Karpas-422 (cell line): ENCODE data around the gene NCK1. TPM values are rescaled to one million over a fixed set of nuclear protein-coding genes. Genes with fewer than 3 reads are reported as not detected.
"Not testable (repeated sequence)": the region's sequence is repeated elsewhere in the genome, so short reads cannot be mapped to it uniquely, and the experiment has no call there.

ENCODE experiments used
- DNase-seq: peaks from one replicate; pipeline ENCODE4 v3.0.0-alpha.2; 2015
- H2AFZ ChIP-seq: fragments of 200-600 bp; sonication (generic); 2 replicates; pipeline ENCODE4 v1.6.1; 2014; ENCODE audit warnings: antibody characterized with exemption, low read length, mixed read lengths
- H3K27ac ChIP-seq: fragments of 200-600 bp; sonication (generic); 2 replicates; pipeline ENCODE4 v1.5.1; 2014; ENCODE audit warnings: mild to moderate bottlenecking, low read length, moderate library complexity
- H3K27me3 ChIP-seq: fragments of 200-600 bp; sonication (generic); 2 replicates; pipeline ENCODE4 v1.6.1; 2014; ENCODE audit warnings: low read length, mixed read lengths
- H3K36me3 ChIP-seq: fragments of 200-600 bp; sonication (generic); 2 replicates; pipeline ENCODE4 v1.6.1; 2014; ENCODE audit warnings: low read length, mixed read lengths; ENCODE audit not compliant: insufficient read depth
- H3K4me1 ChIP-seq: fragments of 200-600 bp; sonication (generic); 2 replicates; pipeline ENCODE4 v1.6.1; 2014; ENCODE audit warnings: mild to moderate bottlenecking, low read length, mixed read lengths
- H3K4me2 ChIP-seq: fragments of 200-600 bp; sonication (generic); 2 replicates; pipeline ENCODE4 v1.6.1; 2014; ENCODE audit warnings: low read length, low read depth, mild to moderate bottlenecking; ENCODE audit not compliant: poor library complexity, severe bottlenecking
- H3K4me3 ChIP-seq: fragments of 200-600 bp; sonication (generic); 2 replicates; pipeline ENCODE4 v1.5.1; 2014; ENCODE audit warnings: mild to moderate bottlenecking, antibody characterized with exemption, low read length, mixed read lengths
- H3K79me2 ChIP-seq: fragments of 200-600 bp; sonication (generic); 2 replicates; pipeline ENCODE4 v1.6.1; 2014; ENCODE audit warnings: mild to moderate bottlenecking, low read length, mixed read lengths
- H3K9ac ChIP-seq: fragments of 200-600 bp; sonication (generic); 2 replicates; pipeline ENCODE4 v1.6.0; 2014; ENCODE audit warnings: low read length
- H3K9me2 ChIP-seq: fragments of 200-600 bp; sonication (generic), shearing (Covaris generic); replicated peaks from 2 replicates; pipeline ENCODE4 v1.6.0; 2014; ENCODE audit warnings: mild to moderate bottlenecking, low read length, moderate library complexity; ENCODE audit not compliant: insufficient read depth
- H3K9me3 ChIP-seq: fragments of 300-700, 200-600 bp; sonication (generic); 2 replicates; pipeline ENCODE4 v1.6.1; 2014; ENCODE audit warnings: low read length, mixed read lengths
- H4K20me1 ChIP-seq: fragments of 200-600 bp; sonication (generic); 2 replicates; pipeline ENCODE4 v1.6.1; 2014; ENCODE audit warnings: mild to moderate bottlenecking, antibody characterized with exemption, low read length, low read depth; ENCODE audit not compliant: insufficient read depth
- total RNA-seq: library from RNA; depleted of rRNA; stranded (reverse); fragments of >200 nt; shearing (Covaris generic); gene quantifications from 2 replicates; pipeline ENCODE4 v1.2.3, GENCODE V29; 2014; ENCODE audit warnings: low replicate concordance

Gene NCK1
- total RNA-seq, 1 experiment from 2014 or later: 77.7 TPM

DNA sequence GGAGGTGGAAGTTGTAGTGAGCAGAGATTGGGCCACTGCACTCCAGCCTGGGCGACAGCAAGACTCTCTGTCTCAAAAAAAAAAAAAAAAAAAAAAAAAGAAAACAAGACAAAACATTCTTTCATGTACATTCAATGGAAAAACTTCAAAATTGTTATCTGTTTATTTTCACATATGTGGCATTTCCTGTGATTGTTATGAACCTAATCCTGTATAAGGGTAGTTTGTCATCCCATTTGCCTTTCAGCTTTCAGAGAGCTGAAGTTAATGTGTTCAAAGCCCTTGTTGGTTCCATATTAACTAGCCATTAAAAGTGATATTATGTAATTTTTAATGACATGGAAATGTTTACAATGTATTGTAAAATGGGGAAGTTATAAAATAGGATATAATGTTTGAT is 17.3 kb upstream of the NCK1 start:
- Histone ChIP-seq H3K79me2 (peaks cover 56% of the 10 kb centered on the region), H3K4me3 (no peak overlapping the region), H3K4me2 (no peak overlapping the region), H3K4me1 (peaks cover under 1% of the 10 kb centered on the region; the same call in 1 of the 2 replicates), H3K36me3 (peaks cover 13% of the 10 kb centered on the region; the same call in 1 of the 2 replicates), H3K9ac (no peak overlapping the region), H3K9me2 (no peaks in the 10 kb centered on the region), H4K20me1 (peaks cover 9% of the 10 kb centered on the region; the same call in 1 of the 2 replicates), H3K9me3 (no peaks in the 10 kb centered on the region), H2AFZ (no peak overlapping the region), H3K27me3 (no peaks in the 10 kb centered on the region), H3K27ac (no peak overlapping the region)
- no peak for DNase-seq

DNA sequence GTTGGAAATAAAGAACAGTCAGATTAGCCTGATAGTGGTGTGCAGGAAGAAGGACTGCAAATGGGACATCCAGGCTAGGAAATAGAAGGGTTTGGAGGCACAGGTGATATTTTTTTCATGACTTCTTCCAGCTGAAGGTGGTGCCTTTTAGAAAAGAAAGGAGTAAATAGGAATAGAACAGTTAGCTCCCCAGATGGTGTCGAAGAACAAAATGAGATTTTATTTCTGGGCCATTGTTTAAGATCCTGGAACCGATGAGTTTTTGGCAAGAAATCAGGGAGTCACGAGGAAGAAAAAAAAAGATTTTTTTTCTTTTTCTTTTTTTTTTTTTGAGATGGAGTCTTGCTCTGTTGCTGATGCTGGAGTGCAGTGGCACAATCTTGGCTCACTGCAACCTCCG is 9.8 kb upstream of the NCK1 start:
- Histone ChIP-seq H3K4me3 (no peak overlapping the region), H3K4me2 (no peak overlapping the region), H4K20me1 (no peaks in the 10 kb centered on the region), H3K79me2 (peaks cover 89% of the 10 kb centered on the region), H2AFZ (no peak overlapping the region), H3K4me1 (no peaks in the 10 kb centered on the region), H3K27me3 (no peaks in the 10 kb centered on the region), H3K36me3 (peaks cover 29% of the 10 kb centered on the region), H3K9ac (no peak overlapping the region), H3K27ac (no peak overlapping the region), H3K9me2 (no peaks in the 10 kb centered on the region), H3K9me3 (no peaks in the 10 kb centered on the region)
- DNase-seq: no peak

DNA sequence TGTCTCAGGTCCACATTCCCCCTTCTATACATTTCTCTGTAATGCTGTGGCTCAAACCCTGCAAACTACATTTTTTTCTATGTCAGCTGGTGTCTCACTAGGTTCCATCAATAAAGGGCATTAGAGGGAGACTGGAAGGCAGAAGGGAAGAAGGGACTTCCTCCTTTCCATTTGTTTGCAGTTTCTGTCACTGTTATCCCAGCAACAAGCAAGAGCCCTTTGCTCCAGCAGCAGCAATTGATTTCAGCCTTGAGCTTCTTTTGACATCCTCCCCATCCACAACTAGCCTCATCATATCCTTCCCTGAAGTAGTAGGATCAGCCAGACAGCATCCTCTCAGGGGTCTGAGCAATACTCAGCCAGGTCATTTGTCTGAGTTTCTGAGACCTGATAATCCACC is 5.3 kb upstream of the NCK1 start:
- H3K9ac ChIP-seq: no peak overlapping the region
- no peaks in the 10 kb centered on the region for H4K20me1 ChIP-seq
- no peak overlapping the region for H3K4me3 ChIP-seq
- peaks cover 37% of the 10 kb centered on the region for H3K36me3 ChIP-seq
- no peak overlapping the region for H3K4me2 ChIP-seq
- H3K4me1 ChIP-seq: peaks cover 28% of the 10 kb centered on the region
- no peaks in the 10 kb centered on the region for H3K9me2 ChIP-seq
- H2AFZ ChIP-seq: no peak overlapping the region
- no peaks in the 10 kb centered on the region for H3K9me3 ChIP-seq
- no peak overlapping the region for H3K27ac ChIP-seq
- H3K27me3 ChIP-seq: no peaks in the 10 kb centered on the region
- peaks cover 93% of the 10 kb centered on the region for H3K79me2 ChIP-seq
- DNase-seq: no peak

DNA sequence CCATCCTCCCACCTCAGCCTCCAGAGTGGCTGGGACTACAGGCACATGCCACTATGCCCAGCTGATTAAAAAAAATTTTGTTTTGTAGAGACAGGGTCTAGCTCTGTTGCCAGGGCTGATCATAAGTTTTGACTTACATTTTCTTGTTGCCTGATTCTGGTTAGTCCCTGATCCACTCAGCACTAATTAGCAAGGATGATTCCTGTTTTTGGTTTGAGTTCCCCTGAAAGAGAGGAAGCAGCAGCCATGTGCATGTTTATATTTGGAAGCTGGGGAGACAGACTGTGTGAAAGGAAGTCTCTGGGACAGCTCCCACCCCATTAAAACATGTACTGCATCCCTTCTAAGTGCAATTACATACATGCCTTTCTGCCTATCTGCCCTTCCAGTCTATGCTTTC is 3.6 kb upstream of the NCK1 start:
- peaks cover 40% of the 10 kb centered on the region for H3K36me3 ChIP-seq
- no peak overlapping the region for H3K4me3 ChIP-seq
- peaks cover 7% of the 10 kb centered on the region; the same call in 1 of the 2 replicates for H4K20me1 ChIP-seq
- H3K9me2 ChIP-seq: no peaks in the 10 kb centered on the region
- H2AFZ ChIP-seq: no peak overlapping the region
- H3K27me3 ChIP-seq: no peaks in the 10 kb centered on the region
- no peak overlapping the region for H3K9ac ChIP-seq
- no peak overlapping the region for H3K4me2 ChIP-seq
- H3K79me2 ChIP-seq: peaks cover 90% of the 10 kb centered on the region
- H3K27ac ChIP-seq: no peak overlapping the region
- DNase-seq: no peak
- no peaks in the 10 kb centered on the region for H3K9me3 ChIP-seq
- H3K4me1 ChIP-seq: peaks cover 31% of the 10 kb centered on the region

DNA sequence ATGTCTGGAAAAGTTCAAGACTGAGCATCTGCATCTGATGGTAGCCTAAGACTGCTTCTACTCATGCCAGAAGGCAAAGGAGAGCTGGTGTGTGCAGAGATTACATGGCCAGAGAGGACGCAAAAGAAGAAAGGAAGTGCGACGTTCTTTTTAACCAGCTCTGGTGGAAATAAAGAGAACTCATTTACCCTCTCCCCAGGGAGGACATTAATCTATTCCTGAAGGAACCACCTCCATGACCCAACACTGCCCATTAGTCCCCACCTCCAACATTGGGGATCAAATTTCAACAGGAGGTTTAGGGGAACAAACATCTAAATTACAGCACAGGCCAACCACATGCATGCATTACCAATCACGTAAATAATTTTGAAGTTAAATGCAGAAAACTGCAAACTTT is 1.5 kb upstream of the NCK1 start:
- DNase-seq: peak; percentile 82
- Histone ChIP-seq H3K36me3 (peaks cover 28% of the 10 kb centered on the region), H3K9me2 (no peaks in the 10 kb centered on the region), H3K4me1 (peaks cover 39% of the 10 kb centered on the region), H4K20me1 (peaks cover 10% of the 10 kb centered on the region; the same call in 1 of the 2 replicates), H3K4me2 (peak overlapping the region; percentile 76), H3K4me3 (peak overlapping the region; percentile 97), H3K9ac (peak overlapping the region; percentile 98), H3K9me3 (no peaks in the 10 kb centered on the region), H3K27ac (peak overlapping the region; percentile 92), H3K27me3 (no peaks in the 10 kb centered on the region), H2AFZ (no peak overlapping the region), H3K79me2 (peaks cover 87% of the 10 kb centered on the region)

DNA sequence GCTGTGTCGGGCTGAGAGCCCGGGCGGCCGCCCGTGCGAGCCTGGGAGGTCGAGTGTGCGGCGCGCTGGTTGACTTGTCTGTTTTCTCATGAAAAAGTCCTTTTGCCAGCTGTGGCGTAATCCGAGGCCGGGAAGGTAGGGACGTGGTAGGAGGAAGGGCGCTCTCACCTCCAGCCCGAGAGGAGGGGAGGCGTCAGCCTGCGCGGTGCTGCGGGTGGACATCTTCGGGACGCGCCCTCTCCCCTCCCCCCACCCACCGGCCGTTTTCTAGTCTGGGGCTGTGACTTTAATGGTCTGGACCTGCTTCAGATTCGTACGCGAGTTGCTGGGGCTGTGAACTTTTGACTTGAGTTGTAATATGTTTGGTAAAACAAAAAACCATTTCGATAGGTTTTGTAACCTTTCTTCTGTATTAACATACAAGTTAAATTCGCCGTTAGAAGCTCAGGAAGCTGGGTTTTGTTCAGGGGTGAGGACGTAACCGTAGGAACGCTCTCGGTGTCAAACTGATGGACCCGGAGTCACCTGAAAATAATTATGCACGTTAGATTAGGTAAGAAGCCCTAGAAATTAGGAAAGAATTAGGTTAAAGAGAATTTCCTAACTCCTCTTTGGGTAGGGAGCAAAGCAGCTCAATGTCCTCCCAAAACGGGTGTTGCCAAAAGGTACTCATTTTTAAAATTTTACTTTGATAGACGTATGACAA is 762 bp downstream of the NCK1 start:
- H3K9me2 ChIP-seq: no peaks in the 10 kb centered on the region
- H3K4me2 ChIP-seq: peak overlapping the region; percentile 97
- peaks cover 88% of the 10 kb centered on the region for H3K79me2 ChIP-seq
- peak overlapping the region; percentile 34; the same call in 1 of the 2 replicates for H2AFZ ChIP-seq
- H3K9me3 ChIP-seq: no peaks in the 10 kb centered on the region
- peaks cover 10% of the 10 kb centered on the region; the same call in 1 of the 2 replicates for H4K20me1 ChIP-seq
- no peaks in the 10 kb centered on the region for H3K27me3 ChIP-seq
- H3K27ac ChIP-seq: peak overlapping the region; percentile 89
- H3K4me3 ChIP-seq: peak overlapping the region; percentile 97
- peak overlapping the region; percentile 98 for H3K9ac ChIP-seq
- H3K36me3 ChIP-seq: peaks cover 27% of the 10 kb centered on the region
- DNase-seq: peak; percentile 80
- H3K4me1 ChIP-seq: peaks cover 60% of the 10 kb centered on the region

DNA sequence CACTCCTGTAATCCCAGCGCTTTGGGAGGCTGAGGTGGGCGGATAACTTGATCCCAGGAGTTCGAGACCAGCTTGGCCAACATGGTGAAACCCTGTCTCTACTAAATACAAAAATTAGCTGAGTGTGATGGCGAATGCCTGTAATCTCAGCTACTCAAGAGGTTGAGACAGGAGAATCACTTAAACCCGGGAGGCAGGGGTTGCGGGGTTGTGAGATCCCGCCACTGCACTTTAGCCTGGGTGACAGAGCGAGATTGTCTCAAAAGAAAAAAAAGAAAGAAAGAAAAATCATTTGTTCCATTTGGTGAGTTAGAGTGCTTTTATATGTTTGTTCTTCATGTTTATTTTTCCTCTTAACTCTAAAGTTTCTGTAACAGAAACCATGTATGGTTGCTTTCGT is 7.3 kb downstream of the NCK1 start:
- Histone ChIP-seq H4K20me1 (peaks cover 9% of the 10 kb centered on the region), H3K9me3 (no peaks in the 10 kb centered on the region), H3K9me2 (no peaks in the 10 kb centered on the region)

DNA sequence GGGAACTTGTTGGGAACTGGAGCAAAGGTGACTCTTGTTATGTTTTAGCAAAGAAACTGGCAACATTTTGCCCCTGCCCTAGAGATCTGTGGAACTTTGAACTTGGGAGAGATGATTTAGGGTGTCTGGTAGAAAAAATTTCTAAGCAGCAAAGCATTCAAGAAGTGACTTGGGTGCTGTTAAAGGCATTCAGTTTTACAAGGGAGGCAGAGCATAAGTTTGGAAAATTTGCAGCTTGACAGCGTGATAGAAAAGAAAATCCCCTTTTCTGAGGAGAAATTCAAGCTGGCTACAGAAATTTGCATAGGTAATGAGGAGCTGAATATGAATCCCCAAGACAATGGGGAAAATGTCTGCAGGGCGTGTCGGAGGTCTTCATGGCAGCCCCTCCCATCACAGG is 10.2 kb downstream of the NCK1 start:
- H3K27ac ChIP-seq, H4K20me1 ChIP-seq, H3K9ac ChIP-seq, H3K27me3 ChIP-seq, H3K4me2 ChIP-seq, H3K4me3 ChIP-seq, H3K9me2 ChIP-seq, H2AFZ ChIP-seq, DNase-seq, H3K9me3 ChIP-seq: not testable (repeated sequence)
- H3K4me1 ChIP-seq: peaks cover 19% of the 10 kb centered on the region; the same call in 1 of the 2 replicates
- peaks cover 90% of the 10 kb centered on the region for H3K79me2 ChIP-seq
- peaks cover 64% of the 10 kb centered on the region for H3K36me3 ChIP-seq

More for the DNA sequence above, 7.3 kb downstream of the NCK1 start:
- Histone ChIP-seq H2AFZ (no peak overlapping the region), H3K36me3 (peaks cover 65% of the 10 kb centered on the region), H3K79me2 (peaks cover 97% of the 10 kb centered on the region), H3K4me3 (no peak overlapping the region), H3K27ac (no peak overlapping the region), H3K4me1 (peaks cover 39% of the 10 kb centered on the region), H3K27me3 (no peaks in the 10 kb centered on the region), H3K4me2 (no peak overlapping the region), H3K9ac (no peak overlapping the region)
- no peak for DNase-seq
